ENCODE results near the gene ROR2.

ROR2 gene

GRCh38 chr9:91810286-91810905 is 139.6 kb downstream of the ROR2 start:
- TF ChIP-seq CTCF (IDR thresholded peaks at IDR 0.05; ENCODE audit: low read depth, low read length): no peak

DNA sequence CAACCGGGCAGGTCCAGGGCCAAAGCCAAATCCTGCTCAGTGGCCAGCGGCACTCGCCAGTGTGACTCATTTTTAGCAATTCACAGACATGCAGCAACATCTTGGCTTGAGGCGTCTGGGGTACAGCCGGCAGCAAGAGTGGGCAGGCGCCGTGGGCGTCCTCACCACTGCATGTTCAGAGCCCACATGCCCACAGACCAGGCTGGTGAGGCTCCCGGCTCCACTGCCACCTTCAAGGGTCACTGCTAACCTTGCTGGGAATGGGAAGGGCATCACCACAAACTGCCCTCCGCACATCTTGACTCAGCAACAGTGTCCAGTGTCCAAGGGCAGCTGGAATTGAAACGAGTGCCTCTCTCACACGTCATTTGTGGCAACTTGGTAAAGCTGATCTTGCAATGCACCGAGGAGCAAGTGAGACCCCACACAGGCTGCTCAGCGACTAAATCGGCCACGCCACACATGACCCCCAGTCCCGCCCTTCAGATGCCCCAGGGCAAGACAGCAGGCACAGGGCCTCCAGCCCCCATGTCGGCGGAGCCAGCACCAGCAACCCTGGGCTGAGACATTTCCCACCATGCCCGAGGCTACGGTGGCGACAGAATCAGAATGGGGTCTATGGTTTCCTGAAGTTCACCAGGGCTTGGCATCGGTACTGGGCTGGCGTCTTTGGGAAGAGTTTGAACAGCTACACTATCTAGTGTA is 140.3 kb downstream of the ROR2 start:
- no peak for DNase-seq (ENCODE audit: extremely low read depth, low read depth)
- no peak for TF ChIP-seq CTCF (IDR thresholded peaks at IDR 0.05; ENCODE audit: low read depth, low read length)

More at GRCh38 chr9:91810286-91810905, 139.6 kb downstream of the ROR2 start:
- DNase-seq (ENCODE audit: extremely low read depth, low read depth): no peak

DNA sequence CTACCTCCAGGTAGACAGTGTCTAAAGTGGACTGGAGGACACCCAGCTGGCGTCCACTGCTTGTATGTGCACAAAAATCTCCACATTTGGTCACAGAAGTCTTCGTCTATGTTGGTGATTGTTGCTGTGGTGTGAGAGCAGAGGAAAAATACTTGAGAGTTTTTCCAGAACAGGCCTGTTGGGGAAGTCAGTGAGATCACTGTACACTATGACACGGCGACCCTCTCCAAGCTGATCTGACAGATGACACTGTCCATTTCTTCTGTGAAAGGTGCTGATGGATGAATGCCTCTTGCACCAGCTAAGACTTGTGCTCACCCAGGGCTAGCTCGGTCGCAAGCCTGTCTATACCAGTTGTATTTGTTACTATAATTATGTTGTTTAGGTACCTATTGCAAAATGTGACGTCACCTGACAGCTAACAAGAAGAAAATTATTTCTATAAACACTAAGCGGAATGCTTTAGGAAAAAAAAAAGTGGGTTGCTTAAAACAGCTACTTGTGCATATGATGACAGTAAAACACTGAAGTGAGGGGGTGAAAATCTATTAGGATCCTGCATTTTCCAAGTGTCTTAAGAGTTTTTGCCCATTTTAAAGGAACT is 142.3 kb downstream of the ROR2 start:
- DNase-seq (ENCODE audit: extremely low read depth, low read depth): no peak
- no peak for TF ChIP-seq CTCF (IDR thresholded peaks at IDR 0.05; ENCODE audit: low read depth, low read length)

- no peak for DNase-seq (ENCODE audit: extremely low read depth, low read depth)
- no peak for TF ChIP-seq CTCF (IDR thresholded peaks at IDR 0.05; ENCODE audit: low read depth, low read length)
Observed at GRCh38 chr9:91805031-91805430, 145.0 kb downstream of the ROR2 start.

DNA sequence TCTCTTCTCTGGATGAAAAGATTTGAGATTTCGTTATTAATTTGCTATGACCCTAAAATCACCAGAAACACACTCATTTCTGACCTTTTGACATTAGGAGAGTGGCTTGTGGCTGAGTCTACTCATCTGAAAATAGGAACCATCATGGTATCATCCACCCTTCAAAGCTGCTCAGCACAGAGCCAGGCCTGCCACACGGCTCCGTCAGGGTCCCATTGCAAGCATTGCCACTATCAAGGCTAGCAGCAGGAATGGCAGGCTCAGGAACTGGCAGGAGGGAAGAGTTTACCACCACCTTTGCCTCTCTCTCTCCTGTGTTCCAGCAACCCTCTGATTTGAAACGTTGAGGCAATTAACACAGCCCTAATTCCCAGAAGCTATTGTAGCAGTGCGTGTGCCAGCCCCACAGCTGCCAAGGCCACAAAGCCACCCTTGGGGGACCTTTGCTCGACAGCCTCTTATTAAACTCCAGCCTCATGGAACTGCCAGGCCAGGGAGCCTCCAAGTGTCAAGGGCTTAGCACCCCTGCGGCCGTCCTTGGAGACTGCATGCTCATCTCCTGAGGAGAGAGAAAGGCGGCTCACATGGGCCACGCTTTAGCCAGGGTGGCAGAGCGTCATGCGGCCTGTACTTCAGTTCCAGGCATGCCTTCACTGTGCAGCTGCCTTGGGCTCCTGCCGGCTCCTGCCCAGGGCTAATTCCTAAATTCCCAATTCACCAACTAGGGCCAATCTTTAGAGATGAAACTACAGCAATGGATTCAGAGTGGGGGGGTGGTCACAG is 145.9 kb downstream of the ROR2 start:
- no peak for DNase-seq (ENCODE audit: extremely low read depth, low read depth)
- TF ChIP-seq CTCF (IDR thresholded peaks at IDR 0.05; ENCODE audit: low read depth, low read length): no peak

- no peak for TF ChIP-seq CTCF (IDR thresholded peaks at IDR 0.05; ENCODE audit: low read depth, low read length)
- DNase-seq (ENCODE audit: extremely low read depth, low read depth): no peak
Observed at GRCh38 chr9:91803151-91803940, 146.7 kb downstream of the ROR2 start.

Data from AG09319 (cell line).